Measurements from ENCODE around the gene MICAL3. TPM values are rescaled to one million over a fixed set of nuclear protein-coding genes. Genes with fewer than 3 reads are reported as not detected.
A peak's percentile ranks its signal among the peaks of the same experiment; 100 is the strongest.

MICAL3 gene
- total and polyA plus RNA-seq, 7 donors = 9.6 to 94.2 (median 35.0) TPM

DNA sequence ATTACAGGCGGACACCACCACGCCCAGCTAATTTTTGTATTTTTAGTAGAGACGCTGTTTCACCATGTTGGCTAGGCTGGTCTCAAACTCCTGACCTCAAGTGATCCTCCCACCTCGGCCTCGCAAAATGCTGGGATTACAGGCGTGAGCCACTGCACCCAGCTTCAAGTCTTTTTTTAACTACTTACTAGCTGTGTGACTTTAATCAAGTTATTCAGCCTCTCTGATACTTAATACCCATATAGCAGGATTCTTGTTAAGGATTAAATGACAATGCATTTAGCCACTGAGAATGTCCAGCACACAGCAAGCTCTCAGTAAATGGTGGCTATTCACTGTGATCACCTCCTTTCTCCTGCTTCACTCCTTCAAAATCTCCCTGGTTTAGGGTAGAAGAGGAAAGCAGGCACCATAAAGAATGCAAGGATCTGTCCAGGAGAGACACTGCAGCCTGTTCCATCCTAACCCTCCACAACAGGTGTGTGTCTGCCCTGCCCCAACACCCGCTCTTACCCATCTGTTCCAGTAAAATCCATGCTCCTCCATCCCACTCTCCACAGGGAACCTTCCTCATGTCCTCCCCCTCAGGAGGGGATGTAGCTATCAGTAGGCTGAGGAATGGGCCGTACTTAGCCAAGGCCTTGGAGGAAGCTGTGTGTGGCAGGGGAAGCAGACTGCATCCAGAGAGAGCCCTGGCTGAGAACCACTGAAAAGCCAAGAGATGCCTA is 69.3 kb downstream of the MICAL3 start:
- peaks cover 0 to 59% (median 45%) of the 10 kb centered on the region in 4 donors for H3K4me1 ChIP-seq
- intact Hi-C loops (cut with DNase I) = no loop called here

DNA sequence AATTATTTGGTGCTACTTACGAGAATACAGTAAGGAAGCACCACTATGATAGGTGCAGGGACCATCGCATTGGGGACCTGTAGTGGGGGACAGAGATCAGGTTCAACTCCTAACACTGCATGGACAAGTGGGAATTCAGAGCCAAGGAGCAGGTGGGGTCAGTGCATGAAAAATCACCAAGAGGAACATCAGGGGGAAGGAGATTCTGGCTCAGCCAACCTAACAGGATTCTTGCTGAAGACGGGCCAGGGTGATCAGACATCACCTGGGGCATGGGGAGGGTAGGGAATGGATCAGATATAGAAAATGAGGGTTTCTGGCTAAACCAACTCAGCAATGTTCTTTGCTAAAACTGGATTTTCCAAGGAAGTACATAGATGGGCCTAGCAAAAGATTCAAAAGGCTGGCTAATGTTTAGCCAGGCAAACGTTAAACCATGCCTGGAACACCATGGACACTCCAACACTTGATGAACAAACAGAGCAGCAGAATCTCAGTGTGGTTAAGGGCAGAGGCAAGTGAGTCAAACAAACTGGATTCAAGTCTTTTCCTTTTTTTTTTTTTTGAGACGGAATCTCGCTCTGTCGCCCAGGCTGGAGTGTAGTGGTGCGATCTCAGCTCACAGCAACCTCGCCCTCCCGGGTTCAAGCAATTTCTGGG is 70.0 kb downstream of the MICAL3 start:
- Histone ChIP-seq H3K27me3 (no peaks in the 10 kb centered on the region), H3K9me3 (no peaks in the 10 kb centered on the region), H3K4me1 (peaks cover 0 to 61% (median 42%) of the 10 kb centered on the region in 4 donors), H3K4me3 (no peak overlapping the region), H3K36me3 (no peaks in the 10 kb centered on the region), H3K27ac (peak overlapping the region in 2 of 4 donors; percentile 30 to 37)
- intact Hi-C loops (cut with DNase I) = no loop called here
- 79 to 93% methylated on average over 10 of the region's 10 CpGs for WGBS, 2 donors
- TF ChIP-seq POLR2AphosphoS5 (IDR thresholded peaks at IDR 0.05) = no peak
- TF ChIP-seq, protein P1, sequence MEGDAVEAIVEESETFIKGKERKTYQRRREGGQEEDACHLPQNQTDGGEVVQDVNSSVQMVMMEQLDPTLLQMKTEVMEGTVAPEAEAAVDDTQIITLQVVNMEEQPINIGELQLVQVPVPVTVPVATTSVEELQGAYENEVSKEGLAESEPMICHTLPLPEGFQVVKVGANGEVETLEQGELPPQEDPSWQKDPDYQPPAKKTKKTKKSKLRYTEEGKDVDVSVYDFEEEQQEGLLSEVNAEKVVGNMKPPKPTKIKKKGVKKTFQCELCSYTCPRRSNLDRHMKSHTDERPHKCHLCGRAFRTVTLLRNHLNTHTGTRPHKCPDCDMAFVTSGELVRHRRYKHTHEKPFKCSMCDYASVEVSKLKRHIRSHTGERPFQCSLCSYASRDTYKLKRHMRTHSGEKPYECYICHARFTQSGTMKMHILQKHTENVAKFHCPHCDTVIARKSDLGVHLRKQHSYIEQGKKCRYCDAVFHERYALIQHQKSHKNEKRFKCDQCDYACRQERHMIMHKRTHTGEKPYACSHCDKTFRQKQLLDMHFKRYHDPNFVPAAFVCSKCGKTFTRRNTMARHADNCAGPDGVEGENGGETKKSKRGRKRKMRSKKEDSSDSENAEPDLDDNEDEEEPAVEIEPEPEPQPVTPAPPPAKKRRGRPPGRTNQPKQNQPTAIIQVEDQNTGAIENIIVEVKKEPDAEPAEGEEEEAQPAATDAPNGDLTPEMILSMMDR (IDR thresholded peaks at IDR 0.05) = no peak
- TF ChIP-seq EP300 (IDR thresholded peaks at IDR 0.05) = no peak
- TF ChIP-seq POLR2A (IDR thresholded peaks at IDR 0.05) = no peak
- DNase-seq = peak; percentile 28

More for the DNA sequence above, 69.3 kb downstream of the MICAL3 start:
- no peaks in the 10 kb centered on the region for H3K27me3 ChIP-seq
- no peaks in the 10 kb centered on the region for H3K9me3 ChIP-seq
- no peak overlapping the region for H3K4me3 ChIP-seq
- H3K36me3 ChIP-seq = no peaks in the 10 kb centered on the region
- H3K27ac ChIP-seq = peak overlapping the region in 3 of 4 donors; percentile 28 to 37 (median 30)
- WGBS, 2 donors = 79 to 91% methylated on average over 8 of the region's 8 CpGs
- DNase-seq = peak; percentile 9
- TF ChIP-seq, protein P1 (IDR thresholded peaks at IDR 0.05) = no peak
- no peak for TF ChIP-seq POLR2A (IDR thresholded peaks at IDR 0.05)

DNA sequence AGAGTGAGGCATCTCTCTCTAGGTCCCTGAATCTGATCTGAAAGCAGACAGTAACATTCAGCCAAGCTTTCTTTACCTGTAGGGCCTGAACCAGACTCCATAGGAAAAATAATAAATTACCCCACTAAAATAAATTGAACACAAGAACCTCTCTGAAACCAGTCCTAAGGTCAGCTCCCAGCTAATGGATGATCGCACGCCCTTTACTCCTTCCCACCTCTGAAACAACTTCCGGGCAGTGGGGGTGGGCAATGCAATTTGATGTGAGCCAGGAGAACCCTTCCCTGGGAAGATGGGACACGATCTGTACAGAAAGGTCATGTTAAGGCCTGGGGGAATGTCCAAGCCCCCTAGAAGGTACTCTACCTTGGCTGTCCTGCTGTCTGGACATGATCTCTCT is 71.2 kb downstream of the MICAL3 start:
- Histone ChIP-seq H3K9me3 (no peaks in the 10 kb centered on the region), H3K4me1 (peaks cover 0 to 63% (median 39%) of the 10 kb centered on the region in 4 donors), H3K27ac (no peak overlapping the region), H3K36me3 (no peaks in the 10 kb centered on the region), H3K27me3 (no peaks in the 10 kb centered on the region), H3K4me3 (no peak overlapping the region)
- peak; percentile 13 for DNase-seq
- 93 to 96% methylated on average over 4 of the region's 4 CpGs for WGBS, 2 donors
- intact Hi-C loops (cut with DNase I) = no loop called here
- TF ChIP-seq POLR2AphosphoS5 (IDR thresholded peaks at IDR 0.05) (no peak), POLR2A (IDR thresholded peaks at IDR 0.05) (no peak), EP300 (IDR thresholded peaks at IDR 0.05) (no peak)
- TF ChIP-seq, protein P1 (IDR thresholded peaks at IDR 0.05) = no peak

DNA sequence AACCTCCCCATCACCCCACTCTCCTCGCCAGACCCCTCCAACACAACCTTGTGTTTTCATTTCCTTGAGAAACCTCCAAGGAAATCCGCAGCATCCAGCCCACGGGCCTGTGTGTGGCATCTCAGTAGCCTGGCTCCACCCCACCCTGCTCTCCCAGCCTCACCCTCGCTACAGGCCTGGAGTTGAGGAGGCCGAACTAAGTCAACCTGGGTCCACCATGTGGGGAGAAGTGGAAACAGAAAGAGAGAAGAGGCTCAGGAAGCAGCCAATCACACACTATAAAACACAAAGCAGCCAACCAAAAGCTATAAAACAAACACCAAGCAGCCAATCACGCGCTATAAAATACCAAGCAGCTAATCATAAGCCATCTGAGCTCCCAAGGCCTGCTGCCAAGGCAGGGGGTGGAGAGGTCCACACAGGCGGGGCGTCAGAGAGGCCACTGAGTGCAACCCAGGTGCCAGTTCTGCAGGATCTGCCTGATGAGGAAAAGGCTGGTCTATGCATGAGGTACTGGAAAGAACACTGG is 72.0 kb downstream of the MICAL3 start:
- no peak for TF ChIP-seq POLR2AphosphoS5 (IDR thresholded peaks at IDR 0.05)
- Histone ChIP-seq H3K4me1 (peaks cover 0 to 64% (median 35%) of the 10 kb centered on the region in 4 donors), H3K36me3 (no peaks in the 10 kb centered on the region), H3K27ac (peak overlapping the region in 1 of 4 donors; percentile 49), H3K27me3 (no peaks in the 10 kb centered on the region), H3K9me3 (no peaks in the 10 kb centered on the region), H3K4me3 (no peak overlapping the region)
- peak; percentile 57 for DNase-seq
- 77 to 85% methylated on average over 9 of the region's 9 CpGs for WGBS, 2 donors
- intact Hi-C loops (cut with DNase I) = no loop called here

DNA sequence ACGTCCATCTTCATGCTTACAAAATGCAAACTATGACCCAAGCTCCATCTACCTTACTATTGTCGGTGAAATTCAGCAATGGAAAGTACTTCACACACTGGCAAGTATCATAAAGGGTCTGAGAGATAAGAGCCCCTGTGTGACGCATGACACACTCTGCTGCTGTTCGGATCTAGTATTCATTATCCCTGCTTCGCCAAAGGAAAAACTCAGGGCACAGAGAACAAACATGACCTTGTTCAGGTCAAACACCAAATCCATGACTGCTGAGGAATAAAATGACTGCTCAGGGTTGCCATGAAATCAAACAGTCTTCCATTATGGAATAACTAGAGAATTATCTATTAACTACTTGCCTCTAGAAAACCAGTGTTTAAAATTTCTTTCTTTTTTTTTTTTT is 73.0 kb downstream of the MICAL3 start:
- DNase-seq = no peak
- TF ChIP-seq POLR2A (IDR thresholded peaks at IDR 0.05) (no peak), EP300 (IDR thresholded peaks at IDR 0.05) (no peak), POLR2AphosphoS5 (IDR thresholded peaks at IDR 0.05) (no peak)
- TF ChIP-seq, protein P1 (IDR thresholded peaks at IDR 0.05) = no peak
- peak overlapping the region; percentile 14 to 50 (median 44) for H3K27ac ChIP-seq
- intact Hi-C loops (cut with DNase I) = no loop called here
- H3K27me3 ChIP-seq = no peaks in the 10 kb centered on the region
- peaks cover 0 to 71% (median 45%) of the 10 kb centered on the region in 4 donors for H3K4me1 ChIP-seq
- 85 to 93% methylated on average over 5 of the region's 5 CpGs for WGBS, 2 donors
- H3K36me3 ChIP-seq = no peaks in the 10 kb centered on the region
- H3K4me3 ChIP-seq = no peak overlapping the region
- H3K9me3 ChIP-seq = no peaks in the 10 kb centered on the region
